Amygdala (tissue), 56 donors: ENCODE results near the gene NFASC.

Source experiments
- DNase-seq, 56 donors: peaks; one replicate each; lab custom pipeline; 2025; lab: John Stamatoyannopoulos, UW

NFASC gene

GRCh38 chr1:204854286-204854685 lies 16.4 kb upstream of the NFASC start:
- no peak for DNase-seq

GRCh38 chr1:204858363-204858821 lies 12.3 kb upstream of the NFASC start:
- DNase-seq = no peak

GRCh38 chr1:204859861-204860267 lies 10.8 kb upstream of the NFASC start:
- peak in 1 of 56 donors; percentile 19 for DNase-seq

GRCh38 chr1:204863024-204863423 lies 7.6 kb upstream of the NFASC start:
- peak in 6 of 56 donors; percentile 19 to 60 (median 34) for DNase-seq

- DNase-seq = no peak
These were observed 6.9 kb upstream of the NFASC start for GRCh38 chr1:204863730-204864129.

- no peak for DNase-seq
These were observed 4.5 kb upstream of the NFASC start for GRCh38 chr1:204866051-204866596.

- no peak for DNase-seq
These were observed 3.5 kb upstream of the NFASC start for GRCh38 chr1:204867203-204867602.

GRCh38 chr1:204867666-204868339 lies 2.9 kb upstream of the NFASC start:
- DNase-seq = peak in 2 of 56 donors; percentile 26 to 66

GRCh38 chr1:204868340-204868700 lies 2.3 kb upstream of the NFASC start:
- peak in 45 of 56 donors; percentile 21 to 85 (median 58) for DNase-seq

- peak in 1 of 56 donors; percentile 16 for DNase-seq
These were observed 1.6 kb upstream of the NFASC start for GRCh38 chr1:204869097-204869496.

GRCh38 chr1:204871405-204872037 lies 859 bp downstream of the NFASC start:
- no peak for DNase-seq

- DNase-seq = peak in 1 of 56 donors; percentile 40
These were observed 1.7 kb downstream of the NFASC start for GRCh38 chr1:204872262-204872881.

GRCh38 chr1:204873176-204873575 lies 2.5 kb downstream of the NFASC start:
- DNase-seq = no peak

GRCh38 chr1:204873714-204874113 lies 3.1 kb downstream of the NFASC start:
- DNase-seq = no peak

- DNase-seq = peak in 9 of 56 donors; percentile 24 to 45 (median 32)
These were observed 3.6 kb downstream of the NFASC start for GRCh38 chr1:204874274-204874673.

GRCh38 chr1:204875255-204875654 lies 4.6 kb downstream of the NFASC start:
- no peak for DNase-seq

- DNase-seq = no peak
These were observed 8.1 kb downstream of the NFASC start for GRCh38 chr1:204878621-204879234.

- DNase-seq = no peak
These were observed 8.7 kb downstream of the NFASC start for GRCh38 chr1:204879351-204879750.

- DNase-seq = no peak
These were observed 10.2 kb downstream of the NFASC start for GRCh38 chr1:204880906-204881305.

GRCh38 chr1:204882479-204882878 lies 11.8 kb downstream of the NFASC start:
- DNase-seq = no peak

- no peak for DNase-seq
These were observed 12.7 kb downstream of the NFASC start for GRCh38 chr1:204883405-204883804.
